Bronchial epithelial cell (primary cell): ENCODE results near the gene CBR4. TPM values are rescaled to one million over a fixed set of nuclear protein-coding genes. Genes with fewer than 3 reads are reported as not detected.

Source experiments
- DNase-seq: peaks from one replicate; pipeline ENCODE4 v3.0.0-alpha.2; 2010; ENCODE audit warnings: low read depth
- FAIRE-seq: peaks from 2 replicates; lab custom pipeline; 2011; peaks lifted over from hg19 to GRCh38; lab: Jason Lieb, UNC
- H3K27me3 ChIP-seq: 2 replicates; pipeline ENCODE4 v1.5.1; 2011; ENCODE audit warnings: low read length; ENCODE audit not compliant: control insufficient read depth, insufficient read depth
- H3K36me3 ChIP-seq: 2 replicates; pipeline ENCODE4 v1.5.1; 2011; ENCODE audit warnings: low read length; ENCODE audit not compliant: control insufficient read depth, insufficient read depth
- H3K4me3 ChIP-seq: 2 replicates; pipeline ENCODE4 v1.5.1; 2011; ENCODE audit warnings: mild to moderate bottlenecking, low read depth, low read length, control low read depth
- CTCF ChIP-seq: IDR thresholded peaks from 2 replicates; pipeline ENCODE4 v1.5.1; 2011; ENCODE audit warnings: mild to moderate bottlenecking, moderate library complexity, low read length, control low read depth, inconsistent platforms; ENCODE audit not compliant: insufficient read depth, severe bottlenecking
- total RNA-seq: library from RNA; depleted of rRNA; stranded (reverse); fragments of >200 nt; gene quantifications from 2 replicates; pipeline ENCODE4 v1.2.1, GENCODE V29; 2014

CBR4 gene
- total RNA-seq, 1 donor from 2014 or later: 9.5 TPM

DNA sequence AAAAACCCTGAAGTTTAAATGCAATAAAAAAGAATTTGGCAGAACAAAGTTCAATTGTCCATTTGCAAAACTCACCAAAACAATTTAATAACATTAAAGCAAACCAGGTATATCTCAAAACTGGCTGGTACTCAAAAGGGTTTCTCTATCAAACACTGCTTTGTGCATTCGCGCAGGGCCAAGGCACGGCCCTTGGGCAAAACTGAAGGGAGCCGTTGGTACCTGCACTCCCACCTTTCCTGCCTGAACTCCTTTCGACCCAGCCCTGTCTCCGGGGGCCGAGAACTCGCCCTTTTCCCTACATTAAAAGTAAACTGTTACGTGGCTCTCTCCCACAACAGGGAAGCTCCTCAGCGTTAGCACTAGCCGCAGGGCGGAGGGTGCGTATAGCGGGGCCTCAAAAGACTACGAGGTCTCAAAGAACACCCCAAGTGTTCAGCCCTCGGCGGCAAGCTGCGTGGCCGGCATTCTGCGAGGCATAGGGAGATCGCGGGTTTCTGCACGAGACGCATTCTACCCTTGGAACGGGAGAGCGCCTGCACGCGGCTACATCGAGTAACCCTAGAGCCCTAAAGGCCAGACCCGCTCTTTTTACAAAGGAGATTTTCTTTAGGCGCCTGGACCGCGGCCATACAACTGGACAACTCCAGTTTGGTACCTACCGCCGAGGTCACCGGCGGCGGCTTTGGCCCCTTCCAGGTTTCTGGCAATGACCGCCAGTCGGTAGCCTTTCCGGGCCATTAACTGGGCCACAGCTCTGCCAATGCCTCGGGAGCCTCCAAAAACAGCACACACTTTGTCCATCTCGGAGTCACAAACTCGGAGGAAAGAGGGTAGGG, 550 bp downstream of the CBR4 start:
- Histone ChIP-seq H3K36me3 (peaks cover 2% of the 10 kb centered on the region), H3K4me3 (peak overlapping the region; percentile 72), H3K27me3 (no peaks in the 10 kb centered on the region)
- TF ChIP-seq CTCF: peak; percentile 52
- no peak for FAIRE-seq
- DNase-seq: peak; percentile 50

DNA sequence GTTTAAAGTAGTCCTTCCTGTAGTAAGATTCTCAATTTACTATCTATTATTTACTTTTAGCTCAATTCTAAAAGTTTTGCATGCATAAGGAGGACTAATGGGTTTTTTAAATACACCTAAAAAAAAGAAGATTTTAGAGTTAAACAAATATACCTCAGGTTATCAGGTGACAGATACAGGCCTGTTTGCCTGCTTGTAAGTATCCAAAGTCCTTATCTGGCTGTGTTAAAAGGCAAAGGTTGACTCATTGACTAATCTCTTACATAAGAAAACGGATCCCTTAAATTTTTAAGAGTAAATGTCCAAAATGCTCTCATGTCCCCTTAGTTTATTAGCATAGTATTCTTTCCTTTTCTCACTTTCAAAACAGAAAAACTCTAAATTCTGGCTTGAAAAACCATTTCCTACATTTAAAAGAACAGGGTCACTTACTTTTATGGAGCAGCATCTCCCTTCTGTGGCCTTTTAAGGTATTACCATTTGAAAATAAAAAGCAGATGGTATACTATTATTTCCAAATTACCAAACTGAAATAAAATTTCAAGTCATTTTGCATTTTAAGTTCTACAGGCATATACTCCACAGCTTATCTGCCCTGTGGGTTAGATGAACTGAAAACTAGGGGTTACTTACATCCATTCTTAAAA, 4.5 kb downstream of the CBR4 start:
- no peaks in the 10 kb centered on the region for H3K27me3 ChIP-seq
- DNase-seq: no peak
- H3K4me3 ChIP-seq: no peak overlapping the region
- no peak for TF ChIP-seq CTCF
- H3K36me3 ChIP-seq: peaks cover 5% of the 10 kb centered on the region
- no peak for FAIRE-seq

DNA sequence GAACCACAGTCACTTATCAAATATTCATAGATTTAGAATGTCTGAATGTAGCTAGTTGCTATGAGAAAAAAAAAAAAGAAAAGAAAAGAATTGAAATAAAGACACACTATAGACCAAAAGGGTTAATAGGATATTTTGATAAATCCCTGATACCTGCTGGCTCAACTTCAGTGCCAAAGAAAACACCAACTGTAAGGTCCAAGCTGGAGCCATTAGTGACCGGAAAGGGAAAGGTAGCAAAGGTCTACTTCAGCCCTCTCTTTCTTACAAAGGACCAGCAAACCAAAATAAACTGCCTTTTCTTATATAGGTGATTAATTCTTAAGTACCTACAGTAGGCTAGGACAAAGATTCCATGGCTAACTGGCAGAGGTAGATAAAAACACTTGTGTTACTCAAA, 9.7 kb downstream of the CBR4 start:
- no peak for TF ChIP-seq CTCF
- H3K36me3 ChIP-seq: peaks cover 5% of the 10 kb centered on the region
- FAIRE-seq: no peak

DNA sequence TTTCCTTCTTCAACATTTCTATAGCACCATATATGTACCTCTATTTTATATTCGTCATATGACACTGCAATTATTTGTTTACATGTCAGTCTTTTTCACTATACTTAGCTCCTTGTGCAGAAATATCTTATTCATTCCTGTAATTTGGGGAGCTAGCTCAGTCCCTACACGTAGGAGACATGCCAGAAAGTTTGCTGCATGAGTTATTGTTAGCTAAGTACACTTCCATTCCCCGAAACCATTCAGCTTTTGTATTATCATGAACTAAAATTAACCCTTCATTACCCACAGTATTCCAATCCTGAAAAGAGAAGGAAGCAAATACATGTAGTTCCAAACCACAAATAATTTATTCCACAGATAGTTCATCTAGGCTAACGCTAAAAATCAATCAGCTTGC, 10.2 kb downstream of the CBR4 start:
- no peaks in the 10 kb centered on the region for H3K27me3 ChIP-seq
- peak; percentile 17 for DNase-seq
- FAIRE-seq: no peak
- TF ChIP-seq CTCF: no peak
- no peak overlapping the region for H3K4me3 ChIP-seq
- peaks cover 4% of the 10 kb centered on the region for H3K36me3 ChIP-seq

More for the DNA sequence above, 9.7 kb downstream of the CBR4 start:
- no peak overlapping the region for H3K4me3 ChIP-seq
- no peaks in the 10 kb centered on the region for H3K27me3 ChIP-seq
- DNase-seq: no peak

DNA sequence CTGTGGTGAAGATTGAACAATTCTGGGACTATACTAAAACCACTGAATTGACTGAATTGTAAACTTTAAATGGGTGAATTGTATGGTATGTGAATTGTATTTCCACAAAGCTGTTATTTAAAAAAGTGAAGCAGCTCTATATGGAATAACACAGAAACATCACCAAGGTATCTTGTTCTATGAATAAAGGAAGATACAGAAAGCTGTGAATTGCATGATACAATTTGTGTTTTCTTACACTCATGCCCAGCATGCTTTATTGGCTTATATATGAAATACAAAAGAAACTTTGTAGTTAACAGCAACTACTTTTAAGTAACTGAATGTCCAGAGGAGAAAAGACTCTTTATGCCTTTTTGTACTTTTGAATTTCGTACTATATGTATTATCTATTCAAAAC, 11.5 kb downstream of the CBR4 start:
- no peak overlapping the region for H3K4me3 ChIP-seq
- TF ChIP-seq CTCF: no peak
- FAIRE-seq (no peak), DNase-seq (no peak)
- no peaks in the 10 kb centered on the region for H3K27me3 ChIP-seq
- H3K36me3 ChIP-seq: peaks cover 2% of the 10 kb centered on the region
